GM04503 (cell line): ENCODE data around the gene PIGR.

Source experiments
- DNase-seq: peaks from one replicate; pipeline ENCODE4 v3.0.0-alpha.2; 2012; ENCODE audit warnings: low read depth

The PIGR gene

GRCh38 chr1:206909161-206909882 lies 36.9 kb downstream of the PIGR start:
- DNase-seq = no peak

- no peak for DNase-seq
Observed at GRCh38 chr1:206908038-206908437, 38.2 kb downstream of the PIGR start.

- no peak for DNase-seq
Observed at GRCh38 chr1:206907304-206907991, 38.8 kb downstream of the PIGR start.

GRCh38 chr1:206905295-206906164 lies 40.7 kb downstream of the PIGR start:
- peak; percentile 86 for DNase-seq

GRCh38 chr1:206904423-206905142 lies 41.7 kb downstream of the PIGR start:
- DNase-seq = no peak

- DNase-seq = no peak
Observed at GRCh38 chr1:206903687-206904086, 42.6 kb downstream of the PIGR start.

- no peak for DNase-seq
Observed at GRCh38 chr1:206902702-206903101, 43.6 kb downstream of the PIGR start.

- no peak for DNase-seq
Observed at GRCh38 chr1:206901944-206902343, 44.3 kb downstream of the PIGR start.

- no peak for DNase-seq
Observed at GRCh38 chr1:206900149-206900548, 46.1 kb downstream of the PIGR start.

- DNase-seq = no peak
Observed at GRCh38 chr1:206899717-206900116, 46.5 kb downstream of the PIGR start.

- DNase-seq = no peak
Observed at GRCh38 chr1:206898915-206899431, 47.3 kb downstream of the PIGR start.

- peak; percentile 50 for DNase-seq
Observed at GRCh38 chr1:206898089-206898914, 48.0 kb downstream of the PIGR start.

- no peak for DNase-seq
Observed at GRCh38 chr1:206897175-206897574, 49.1 kb downstream of the PIGR start, which contains the start of gene IL24. IL24 (plus strand) TSS chr1:206897443; CDS start chr1:206897833, 390 bp downstream.

GRCh38 chr1:206896261-206896660 lies 50.0 kb downstream of the PIGR start:
- no peak for DNase-seq

GRCh38 chr1:206895837-206896242 lies 50.4 kb downstream of the PIGR start:
- DNase-seq = peak; percentile 94

GRCh38 chr1:206895325-206895724 lies 50.9 kb downstream of the PIGR start:
- DNase-seq = no peak

- DNase-seq = no peak
Observed at GRCh38 chr1:206893380-206893779, 52.9 kb downstream of the PIGR start.

- DNase-seq = no peak
Observed at GRCh38 chr1:206892351-206892984, 53.8 kb downstream of the PIGR start.

- DNase-seq = no peak
Observed at GRCh38 chr1:206891412-206891811, 54.9 kb downstream of the PIGR start.
